ENCODE measurements around the gene MAP3K2.

MAP3K2 gene

DNA sequence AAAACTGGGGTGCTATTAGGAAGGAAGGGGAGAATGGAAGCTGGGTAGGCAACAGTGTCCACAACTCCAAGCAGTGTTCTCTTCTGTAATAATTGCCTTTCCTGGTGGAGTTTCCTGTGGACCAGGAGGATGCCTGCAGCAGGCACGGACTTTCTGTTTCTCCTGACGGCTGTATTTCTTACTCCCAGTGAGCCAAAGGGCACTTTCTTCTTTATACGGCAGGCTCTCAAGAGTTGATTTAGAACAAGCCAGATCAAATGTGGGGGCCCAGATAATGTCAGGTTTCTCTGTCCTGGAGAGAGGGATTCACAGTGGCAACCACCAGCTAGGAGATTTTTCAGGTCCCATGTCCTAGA is 17.5 kb upstream of the MAP3K2 start:
- no peak for DNase-seq

DNA sequence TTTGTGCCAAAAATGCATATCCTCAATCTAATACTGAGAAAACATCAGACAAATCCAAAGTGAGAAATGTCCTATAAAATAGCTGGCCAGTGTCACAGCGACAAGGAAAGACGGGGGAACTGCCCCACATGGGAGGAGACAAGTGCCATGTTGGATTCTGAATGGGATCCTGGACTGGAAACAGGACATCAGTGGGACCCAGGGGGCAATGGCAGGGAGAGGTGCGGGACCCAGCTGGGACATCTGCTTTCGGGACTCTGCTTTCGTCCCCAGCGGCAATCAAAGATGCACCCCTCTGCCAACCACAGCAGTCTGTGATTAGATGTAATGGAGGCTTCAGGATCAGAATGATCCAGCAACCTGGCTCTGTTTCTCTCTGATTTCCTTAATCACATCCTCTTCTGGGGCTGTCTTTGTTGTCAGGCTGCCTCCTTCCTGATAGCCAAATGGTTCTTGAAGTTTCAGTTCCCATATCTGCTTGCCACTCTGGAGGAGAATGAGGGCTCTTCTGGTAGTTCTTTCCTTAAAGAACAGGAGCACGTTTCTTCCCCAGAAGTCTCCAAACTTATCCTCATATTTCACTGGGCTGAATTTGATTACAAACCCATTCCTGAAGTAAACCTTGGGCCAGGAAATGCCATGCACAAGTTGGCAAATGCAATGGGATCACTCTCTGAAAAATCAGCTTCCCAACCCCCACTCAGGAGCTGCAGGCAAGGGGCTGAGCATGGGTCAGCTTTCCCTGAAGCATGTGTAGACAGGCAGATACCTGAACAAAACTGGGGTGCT is 16.9 kb upstream of the MAP3K2 start:
- DNase-seq, result no peak

DNA sequence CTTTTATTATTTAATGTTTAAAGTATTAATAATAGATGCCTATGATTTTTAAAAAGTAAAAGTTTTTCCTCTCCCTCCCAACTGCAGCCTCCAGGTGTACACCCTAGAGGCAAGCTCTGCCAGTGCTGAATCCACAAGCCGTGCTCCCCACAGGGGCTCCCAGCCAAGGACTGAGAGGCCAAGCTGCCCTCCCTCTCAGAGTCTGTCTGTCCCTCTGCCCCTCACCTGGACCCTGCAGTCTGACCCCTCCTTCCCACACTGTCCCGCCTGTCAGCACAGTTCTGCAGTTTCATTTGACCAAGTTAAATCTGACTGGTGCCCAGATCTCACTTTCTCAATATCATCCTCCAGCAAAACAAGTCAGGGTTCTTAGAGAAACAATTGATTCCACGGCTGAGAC is 15.7 kb upstream of the MAP3K2 start:
- no peak for DNase-seq

DNA sequence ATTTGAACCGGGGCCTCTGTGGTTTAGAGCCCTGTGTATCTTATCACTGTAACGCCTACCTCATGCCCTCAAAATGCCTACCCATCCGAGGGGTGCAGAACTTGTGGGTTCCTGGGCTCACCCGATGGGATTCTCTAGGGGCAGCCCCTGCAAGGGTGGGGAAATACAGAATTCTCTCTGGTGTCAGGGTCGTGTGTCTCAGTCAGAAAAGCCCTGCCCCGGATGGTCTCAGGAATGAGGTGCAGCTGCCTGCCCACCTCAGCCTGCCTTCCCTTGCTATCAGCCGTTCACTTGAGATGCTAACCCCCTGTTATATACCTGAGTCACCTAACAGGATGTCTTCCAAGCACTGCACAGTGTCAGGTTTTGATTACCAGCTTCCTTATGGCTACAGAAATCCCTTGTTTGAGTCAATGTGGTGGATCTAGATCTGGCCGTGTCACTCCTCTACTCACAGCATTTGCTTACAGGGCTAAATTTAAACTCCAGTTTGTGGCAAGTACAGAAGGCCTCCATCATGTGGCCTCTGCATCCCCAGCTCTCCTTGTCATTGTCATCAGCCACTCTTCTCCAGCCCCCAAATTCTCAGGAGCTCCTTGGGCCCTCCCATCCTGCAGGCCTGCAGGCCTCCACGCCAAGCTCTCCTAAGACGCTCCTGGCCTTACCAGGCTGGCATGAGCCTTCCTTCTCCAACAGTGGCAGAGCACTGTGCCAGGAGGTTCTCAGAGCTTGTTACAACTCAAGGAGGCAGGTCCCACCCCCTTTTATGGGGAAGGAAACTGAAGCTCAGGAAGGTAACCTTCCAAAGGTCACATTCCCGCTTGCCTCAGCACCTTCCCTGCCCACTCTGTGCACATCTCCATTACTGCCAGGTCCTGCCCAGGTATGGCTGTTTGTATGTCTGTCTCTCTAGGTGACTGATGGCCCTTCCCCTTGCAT is 14.3 kb upstream of the MAP3K2 start:
- no peak for DNase-seq

DNA sequence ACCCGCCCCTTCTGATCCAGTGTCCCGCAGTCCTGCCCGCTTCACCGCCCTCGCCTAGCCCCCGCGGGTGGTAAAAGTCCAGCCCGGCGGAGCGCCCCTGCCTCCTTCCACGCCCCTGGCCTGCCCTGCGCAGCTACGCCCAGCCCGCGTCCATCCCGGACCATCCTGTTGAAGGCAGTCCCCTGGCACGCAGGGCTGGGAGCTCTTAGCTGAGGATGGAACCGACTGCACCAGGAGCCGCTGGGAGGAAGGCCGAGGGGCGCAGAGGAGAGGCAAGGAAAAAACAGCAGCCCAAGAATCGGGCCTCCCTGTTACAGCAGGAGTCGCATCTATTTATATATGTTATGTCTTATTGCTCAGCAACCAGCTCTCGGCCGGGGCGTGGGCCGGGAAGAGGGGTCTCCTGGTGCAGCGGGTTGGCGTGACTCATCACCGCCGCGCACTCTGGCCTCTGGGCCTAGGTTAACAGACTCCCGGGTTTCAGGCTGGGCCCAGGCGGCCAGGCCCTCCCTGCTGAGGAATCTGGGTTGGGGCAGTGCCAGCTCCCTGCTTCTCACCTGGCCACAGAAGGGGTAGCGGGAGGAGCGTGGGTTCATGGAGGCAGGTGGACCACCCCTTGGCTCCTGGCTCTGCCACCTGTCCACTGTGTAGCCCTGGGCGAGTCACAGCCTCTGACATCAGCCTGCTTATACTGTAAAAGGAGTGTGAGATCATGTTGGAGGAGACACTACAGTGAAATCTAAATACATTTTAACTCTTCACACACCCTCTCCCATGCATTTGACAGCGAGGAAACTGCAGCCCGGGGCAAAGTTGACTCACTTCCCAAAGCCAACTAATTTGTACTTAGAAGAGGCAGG is 13.4 kb upstream of the MAP3K2 start:
- DNase-seq, result no peak

DNA sequence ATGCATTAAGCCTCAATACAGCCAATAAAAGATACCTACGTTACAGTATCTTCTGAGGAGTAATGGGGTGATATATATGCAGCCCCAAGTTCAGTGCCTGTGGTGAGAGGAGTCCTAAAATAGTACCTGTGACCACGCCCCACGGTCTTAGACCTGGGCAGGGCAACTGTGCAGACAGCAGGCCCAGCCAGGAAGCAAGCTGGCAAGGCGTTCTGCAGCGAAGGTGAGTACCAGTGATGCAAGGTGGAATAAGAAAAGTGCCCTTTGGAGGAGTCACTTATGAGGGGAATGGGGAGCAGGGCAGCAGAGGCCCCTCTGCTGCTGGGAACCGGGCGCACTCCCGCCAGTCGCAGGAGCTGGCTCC is 12.7 kb upstream of the MAP3K2 start:
- no peak for DNase-seq

DNA sequence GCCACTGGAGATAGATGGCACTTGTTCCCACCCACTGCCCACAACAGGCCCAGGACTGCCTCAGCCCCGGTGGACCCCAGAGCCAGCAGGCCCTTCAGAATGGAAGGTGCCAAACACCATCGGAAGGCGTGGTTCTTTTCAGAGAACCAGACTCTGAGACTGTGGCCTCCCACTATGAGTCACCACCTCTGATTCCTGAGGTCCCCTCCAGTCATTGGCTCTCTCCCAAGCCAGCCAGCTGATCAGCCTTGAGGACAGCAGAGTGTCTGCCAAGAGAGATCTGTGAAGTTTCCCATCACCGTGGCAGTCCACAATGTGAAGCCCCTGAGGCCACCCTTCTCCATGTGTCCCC is 10.4 kb upstream of the MAP3K2 start:
- peak; percentile 96 for DNase-seq

DNA sequence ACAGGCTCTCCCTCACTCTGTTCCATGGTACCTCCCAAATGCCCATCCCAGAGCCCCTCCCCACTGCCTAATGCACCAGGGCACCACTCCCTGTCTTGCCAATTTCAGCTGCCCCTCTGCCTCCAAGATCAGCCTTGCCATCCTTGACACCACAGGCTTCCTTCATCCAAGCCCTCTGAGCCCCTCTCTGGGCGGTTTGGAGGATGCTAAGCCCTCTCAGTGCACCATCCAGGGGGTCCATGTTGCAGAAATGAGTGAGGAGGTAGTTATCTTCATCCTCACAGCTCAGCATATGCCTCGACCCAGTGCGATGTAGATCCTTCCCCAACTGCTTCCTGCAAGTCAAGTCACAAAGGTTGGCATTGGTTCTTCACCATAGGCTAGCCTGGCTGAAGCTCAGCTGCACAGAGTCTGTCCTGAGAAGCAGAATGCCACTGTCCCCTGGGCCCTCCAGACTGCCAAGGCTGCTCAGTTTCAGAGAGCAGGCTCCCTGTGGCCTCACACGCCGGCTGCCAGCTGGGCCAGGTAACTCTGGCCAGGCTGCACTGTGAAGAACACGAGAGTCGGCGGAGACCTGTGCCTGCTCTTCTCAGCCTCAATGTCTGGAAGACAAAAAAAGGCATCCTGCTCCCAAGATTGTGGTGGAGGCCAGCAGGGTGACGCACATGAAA is 9.9 kb upstream of the MAP3K2 start:
- no peak for DNase-seq

DNA sequence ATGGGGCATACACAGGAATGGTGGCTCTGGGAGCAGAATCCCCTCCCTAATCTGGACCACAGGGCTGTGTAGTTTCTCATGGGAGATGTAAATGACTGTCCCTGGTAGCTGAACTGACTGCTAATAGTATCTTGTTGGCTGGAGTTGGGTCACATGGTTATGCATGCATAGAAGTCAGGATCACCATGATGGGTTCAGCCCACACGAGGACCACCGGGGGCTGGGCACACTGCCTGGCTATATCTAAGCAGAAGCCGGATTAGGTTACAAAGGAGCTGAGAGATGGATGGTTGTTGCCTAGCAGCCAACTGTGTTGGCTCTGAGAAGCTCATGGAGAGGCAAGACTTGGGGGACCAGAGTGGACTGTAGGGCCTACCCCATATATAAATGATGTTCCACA is 6.7 kb upstream of the MAP3K2 start:
- no peak for DNase-seq

DNA sequence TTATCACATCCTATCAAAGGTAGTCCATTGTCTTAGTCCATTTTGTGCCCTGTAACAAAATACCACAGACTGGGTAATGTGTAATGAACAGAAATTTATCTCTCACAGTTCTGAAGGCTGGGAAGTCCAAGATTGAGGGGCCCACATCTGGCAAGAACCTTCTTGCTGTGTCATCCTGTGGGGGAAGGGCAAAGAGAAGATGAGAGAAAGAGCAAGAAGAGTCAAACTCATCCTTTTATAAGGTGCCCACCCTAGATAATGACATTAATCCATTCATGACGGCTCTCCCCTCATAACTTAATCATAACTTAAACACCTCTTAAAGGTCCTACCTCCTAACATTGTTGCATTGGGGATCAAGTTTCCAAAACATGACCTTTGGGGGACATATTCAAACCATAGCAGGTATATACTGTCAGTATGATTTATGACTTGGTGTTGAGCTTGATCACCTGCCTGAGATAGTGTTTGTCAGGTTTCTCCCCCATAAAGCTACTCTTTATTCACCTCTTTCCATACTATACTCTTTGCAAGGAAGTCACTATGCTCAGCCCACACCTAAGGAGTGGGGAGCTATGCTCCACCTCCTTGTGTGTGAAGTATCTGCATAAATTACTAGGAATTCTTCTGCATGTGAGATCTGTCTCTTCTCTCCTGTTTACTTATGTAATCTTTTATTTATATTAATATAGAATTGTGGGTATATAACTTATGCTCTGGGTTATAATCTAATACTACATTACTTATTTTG is 5.2 kb upstream of the MAP3K2 start:
- peak; percentile 52 for DNase-seq

DNA sequence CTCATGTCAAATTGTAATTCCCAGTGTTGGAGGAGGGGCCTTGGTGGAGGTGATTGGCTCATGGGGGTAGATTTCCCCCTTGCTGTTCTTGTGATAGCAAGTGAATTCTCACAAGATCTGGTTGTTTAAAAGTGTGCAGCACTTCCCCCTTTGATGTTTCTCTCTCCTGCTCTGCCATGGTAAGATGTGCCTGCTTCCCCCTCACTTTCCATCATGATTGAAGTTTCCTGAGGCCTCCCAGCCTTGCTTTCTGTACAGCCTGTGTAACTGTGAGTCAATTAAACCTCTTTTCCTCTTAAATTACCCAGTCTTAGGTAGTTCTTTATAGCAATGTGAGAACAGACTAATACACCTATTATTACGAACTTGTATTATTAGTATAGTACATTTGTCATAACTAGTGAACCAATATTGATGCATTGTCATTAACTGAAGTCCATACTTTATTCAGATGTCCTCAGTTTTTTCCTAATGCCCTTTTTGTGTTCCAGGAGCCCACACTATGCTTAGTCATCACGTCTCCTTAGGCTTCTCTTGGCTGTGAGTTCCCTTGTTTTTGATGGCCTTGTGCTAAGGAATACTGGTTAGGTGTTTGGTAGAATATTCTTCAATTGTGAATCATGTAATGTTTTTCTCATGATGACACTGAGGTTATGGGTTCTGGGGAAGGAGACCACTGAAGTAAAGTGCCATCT is 4.5 kb upstream of the MAP3K2 start:
- no peak for DNase-seq

DNA sequence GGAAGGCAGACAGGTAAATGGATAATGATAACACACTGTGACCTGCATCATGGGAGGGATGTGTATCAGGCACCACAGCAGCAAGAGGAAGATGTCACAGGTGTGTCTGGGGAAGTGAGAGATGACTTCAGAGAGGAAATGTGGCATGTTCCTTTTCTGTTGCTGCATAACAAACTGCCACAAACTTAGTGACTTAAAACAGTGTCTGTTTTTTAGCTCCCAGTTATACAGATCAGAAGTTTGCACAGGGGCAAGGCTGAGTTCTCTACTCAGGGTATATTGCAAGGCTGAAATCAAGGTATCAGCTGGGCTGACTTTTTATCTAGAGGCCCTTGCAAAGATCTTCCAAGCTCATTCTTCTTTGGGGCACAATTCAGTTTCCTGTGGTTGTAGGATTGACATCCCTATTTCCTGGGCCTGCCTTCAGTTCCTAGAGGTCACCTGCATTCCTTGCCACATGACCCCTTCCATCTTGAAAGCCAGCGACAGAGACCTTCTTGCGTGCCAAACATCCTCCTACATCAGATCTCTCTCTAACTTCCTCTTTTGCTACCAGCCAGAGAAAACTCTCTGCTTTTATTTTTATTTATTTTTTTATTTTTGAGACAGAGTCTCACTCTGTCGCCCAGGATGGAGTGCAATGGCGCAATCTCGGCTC is 2.1 kb upstream of the MAP3K2 start:
- DNase-seq, result peak; percentile 82

DNA sequence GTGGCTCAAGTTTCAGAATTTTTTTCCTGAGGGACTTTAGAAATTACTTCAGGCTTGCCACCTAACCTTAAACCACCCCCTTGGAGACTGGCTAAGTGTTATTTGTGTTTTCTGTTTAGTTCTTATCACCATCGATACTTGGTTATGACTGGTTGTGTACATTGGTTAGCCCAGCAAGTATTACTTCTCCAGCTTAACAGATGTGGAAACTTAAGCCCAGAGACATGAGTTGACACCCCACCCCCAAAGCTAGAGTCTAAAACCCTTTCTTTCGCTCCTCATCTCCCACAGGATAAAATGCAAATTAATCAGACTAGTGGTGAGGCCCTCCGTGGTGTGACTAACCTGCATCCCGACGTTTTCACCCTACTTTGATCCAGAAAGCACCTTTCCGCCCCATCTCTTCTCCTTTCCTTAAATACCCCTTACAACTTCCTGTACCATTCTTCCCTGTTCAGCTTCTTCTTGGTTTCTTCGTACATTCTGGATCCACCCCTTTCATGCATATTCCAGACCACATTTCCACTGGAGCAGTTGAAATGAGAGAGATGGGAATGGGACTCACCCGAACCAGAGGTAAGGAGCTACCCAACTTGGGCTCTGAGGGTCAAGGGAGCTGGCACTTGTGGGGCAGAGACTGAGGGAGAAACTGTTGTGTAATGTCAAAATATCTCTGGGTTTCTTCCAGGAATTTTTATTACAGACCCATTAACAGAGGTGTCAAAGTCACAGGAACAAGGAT is 819 bp upstream of the MAP3K2 start:
- DNase-seq, result no peak

DNA sequence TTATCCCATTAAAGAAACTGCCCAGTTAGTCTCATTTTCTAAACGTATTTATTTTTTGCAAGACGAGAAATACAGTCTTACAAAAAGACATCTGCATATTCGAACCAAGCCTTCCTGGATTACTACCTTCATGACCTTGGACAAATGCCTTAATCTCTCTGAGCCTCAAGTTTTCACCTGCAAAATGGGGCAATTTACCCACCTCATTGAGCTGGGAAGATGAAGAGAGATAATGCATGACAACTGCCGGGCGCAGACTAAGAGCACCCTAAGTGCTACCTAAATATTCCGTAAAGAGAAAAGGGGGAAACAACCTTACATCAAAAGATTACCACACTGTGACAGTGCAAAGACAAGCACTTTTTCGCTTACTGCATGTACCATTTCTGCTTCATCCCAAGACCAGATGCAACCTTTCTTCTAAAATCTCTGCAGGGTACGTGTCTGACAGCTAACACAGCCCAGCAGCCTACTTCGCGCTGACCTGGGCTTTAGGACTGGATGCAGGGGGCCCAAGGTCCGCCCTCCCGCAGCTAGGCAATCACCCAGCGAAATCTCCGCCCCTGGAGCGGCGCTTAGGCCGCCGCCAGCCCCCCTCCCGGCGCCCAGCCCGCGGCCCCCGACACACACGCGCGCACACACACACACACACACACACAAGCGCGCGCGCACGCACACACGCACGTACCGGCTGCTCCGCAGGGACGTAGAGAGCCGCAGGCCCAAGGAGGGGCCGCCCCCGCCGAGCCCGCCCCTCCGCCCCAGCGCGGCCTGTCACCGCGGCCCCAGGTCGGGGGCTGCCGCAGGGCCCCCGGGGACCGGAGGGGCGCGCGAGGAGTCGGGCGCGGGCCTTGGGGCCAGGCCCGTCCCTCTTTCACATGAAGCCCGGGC is 766 bp downstream of the MAP3K2 start:
- peak; percentile 92 for DNase-seq

DNA sequence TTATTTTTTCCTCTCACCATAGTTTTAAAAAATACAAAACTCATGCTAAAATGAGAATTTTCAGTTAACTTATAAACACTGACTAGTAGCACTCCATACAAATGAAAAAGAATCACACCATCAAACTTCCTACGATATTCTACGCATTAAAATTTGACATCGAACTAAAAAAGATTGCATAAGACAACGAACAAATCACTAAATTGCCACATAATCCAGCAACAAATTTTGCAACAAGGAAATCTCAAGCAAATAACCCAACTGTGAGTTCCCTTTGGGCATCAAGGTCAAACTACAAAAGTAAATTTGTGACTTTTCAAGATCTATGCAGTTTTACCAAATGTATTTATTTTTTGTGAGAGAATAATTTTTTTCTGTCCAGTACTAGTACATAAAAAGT is 1.5 kb downstream of the MAP3K2 start:
- DNase-seq, result peak; percentile 56

DNA sequence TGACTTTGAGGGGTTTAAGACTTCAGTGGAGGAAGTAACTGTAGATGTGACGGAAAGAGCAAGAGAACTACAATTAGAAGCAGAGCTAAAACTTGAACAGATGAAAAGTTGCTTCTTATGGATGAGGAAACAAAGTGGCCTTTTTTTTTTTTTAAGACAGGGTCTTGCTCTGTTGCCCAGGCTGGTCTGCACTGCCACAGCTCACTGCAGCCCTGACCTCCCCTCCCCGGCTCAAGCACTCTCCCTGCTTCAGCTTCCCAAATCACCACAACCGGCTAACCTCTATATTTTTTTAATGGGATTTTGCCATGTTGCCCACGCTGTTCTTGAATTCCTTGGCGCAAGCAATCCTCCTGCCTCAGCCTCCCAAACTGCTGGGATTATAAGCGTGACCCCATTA is 3.2 kb downstream of the MAP3K2 start:
- no peak for DNase-seq

DNA sequence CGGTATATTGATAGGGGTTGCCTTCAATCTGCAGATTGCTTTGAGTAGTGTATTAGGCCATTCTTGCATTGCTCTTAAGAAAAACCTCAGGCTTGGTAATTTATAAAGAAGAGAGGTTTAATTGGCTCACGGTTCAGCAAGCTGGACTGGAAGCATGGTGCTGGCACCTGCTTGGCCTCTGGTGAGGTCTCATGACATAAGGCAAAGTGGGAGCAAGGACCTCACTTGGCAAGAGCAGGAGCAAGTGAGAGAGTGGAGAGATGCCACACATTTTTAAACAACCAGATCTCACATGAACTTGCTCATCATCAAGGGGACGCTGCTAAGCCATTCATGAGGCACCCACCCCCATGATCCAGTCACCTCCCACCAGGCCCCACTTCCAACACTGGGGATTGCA is 4.9 kb downstream of the MAP3K2 start:
- no peak for DNase-seq

DNA sequence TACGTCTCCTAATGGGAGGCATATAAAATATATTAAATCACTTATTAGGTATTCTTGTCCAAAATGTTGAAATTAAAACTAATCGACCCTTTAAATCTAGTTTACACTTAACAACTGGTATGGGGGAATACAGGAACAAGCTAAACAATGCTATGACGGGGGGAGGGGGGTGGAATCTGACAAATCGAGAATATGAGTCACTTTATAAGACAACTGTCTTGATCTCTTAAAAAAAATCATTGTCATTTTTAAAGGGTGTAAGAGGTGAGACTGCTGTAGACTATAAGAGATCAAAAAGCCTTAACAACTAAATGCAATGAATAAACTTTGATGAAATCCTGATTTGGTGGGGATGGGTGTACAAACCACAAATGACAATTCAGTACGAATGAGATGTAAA is 6.0 kb downstream of the MAP3K2 start:
- DNase-seq, result no peak

DNA sequence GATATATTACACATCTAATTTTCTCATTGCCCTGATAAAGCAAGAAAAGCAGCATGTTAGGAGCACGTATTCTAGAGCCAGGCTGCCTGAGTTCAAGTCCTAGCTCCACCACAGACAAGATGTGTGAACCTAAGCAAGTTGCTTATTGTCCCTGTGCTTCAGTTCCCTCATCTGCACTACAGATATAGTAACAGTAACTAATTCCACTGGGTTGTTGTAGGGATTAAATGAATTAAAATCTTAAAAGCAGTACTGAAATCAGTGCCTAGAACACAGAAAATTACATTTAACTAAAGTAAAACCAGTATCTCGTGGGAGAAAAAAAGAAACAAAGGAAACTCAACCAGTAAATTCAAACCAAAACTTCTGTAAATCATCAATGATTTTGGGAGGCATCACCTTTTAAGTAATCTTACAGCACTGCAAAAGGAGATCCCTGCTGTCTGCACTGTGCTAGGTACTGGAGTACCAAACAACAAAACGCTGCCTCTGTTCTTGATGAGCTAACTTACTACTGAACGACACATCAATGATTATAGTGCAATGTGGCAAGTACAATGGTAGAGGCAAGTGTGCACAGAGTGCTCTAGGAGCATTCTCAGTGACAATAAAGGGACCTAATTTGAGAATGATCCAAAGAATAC is 7.9 kb downstream of the MAP3K2 start:
- no peak for DNase-seq
